HG03439 (cell line): Measurements from ENCODE around the gene RANBP10.
"Not testable (repeated sequence)": the region's sequence is repeated elsewhere in the genome, so short reads cannot be mapped to it uniquely, and the experiment has no call there.

Source experiments
- ATAC-seq: cut with Tn5 transposase; IDR thresholded peaks from one replicate; pipeline ENCODE4 v1.9.1; 2021; ENCODE audit warnings: mild to moderate bottlenecking, moderate library complexity; ENCODE audit not compliant: unreplicated experiment

RANBP10 gene

DNA sequence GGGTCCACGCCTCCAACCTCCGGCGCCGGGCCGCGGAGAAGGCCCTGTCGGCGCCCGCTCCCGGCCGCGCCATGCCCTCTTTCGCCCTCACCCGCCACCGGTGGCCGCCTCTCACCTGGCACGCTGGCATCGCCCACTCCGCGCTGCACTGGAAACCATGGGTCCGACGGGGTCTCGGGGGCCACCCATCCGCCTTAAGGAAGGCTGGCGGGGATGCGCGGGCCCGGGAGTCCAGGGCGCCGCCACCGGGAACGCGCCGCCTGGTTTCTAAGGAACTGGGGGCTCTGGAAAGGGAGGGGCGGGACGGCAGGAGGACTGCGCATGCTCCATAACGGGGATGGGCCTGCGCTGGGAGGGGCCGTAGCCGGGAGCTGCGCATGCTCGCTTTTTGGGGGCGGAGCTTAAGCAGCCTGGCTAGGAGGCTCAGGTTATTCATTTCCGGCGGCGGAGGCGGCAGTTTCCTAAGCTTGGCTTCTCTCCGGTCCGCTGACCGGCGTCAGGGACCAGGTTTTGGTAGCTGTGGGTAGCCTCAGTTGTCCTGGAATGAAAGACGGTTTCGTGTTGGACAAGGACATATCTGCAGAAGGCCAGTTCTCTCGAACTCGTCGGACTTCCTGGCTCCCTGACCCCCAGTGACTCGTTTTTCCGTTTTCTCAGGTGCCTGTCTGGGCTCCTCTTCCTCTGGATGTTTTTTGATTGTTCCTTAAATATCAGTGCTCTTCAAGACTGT is 87.1 kb downstream of the RANBP10 start, which contains the start of gene GFOD2:
Gene GFOD2 (minus strand): TSS at position 269 of the 730 bp plus-strand sequence. CDS start 33,601 bp downstream, outside the sequence.
- peak; percentile 83 for ATAC-seq

DNA sequence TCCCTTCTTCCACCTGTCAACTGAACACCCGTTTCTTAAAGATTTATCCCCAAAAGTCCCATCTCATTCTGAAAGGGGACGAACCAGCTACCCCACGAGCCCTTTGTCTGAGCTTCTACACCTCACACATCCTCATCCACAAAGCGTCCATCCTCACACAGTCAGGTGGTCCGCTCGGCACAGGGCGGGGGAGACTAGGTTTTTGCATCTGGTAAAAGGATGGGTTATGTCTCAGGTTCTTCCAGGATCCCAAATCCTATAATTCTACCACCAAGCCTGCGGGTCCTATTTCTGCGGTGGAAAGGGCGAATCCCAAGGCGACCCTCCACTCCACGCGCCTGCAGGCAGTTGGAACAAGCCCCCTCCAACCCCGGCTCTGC is 87.7 kb downstream of the RANBP10 start:
- peak; percentile 10 for ATAC-seq

DNA sequence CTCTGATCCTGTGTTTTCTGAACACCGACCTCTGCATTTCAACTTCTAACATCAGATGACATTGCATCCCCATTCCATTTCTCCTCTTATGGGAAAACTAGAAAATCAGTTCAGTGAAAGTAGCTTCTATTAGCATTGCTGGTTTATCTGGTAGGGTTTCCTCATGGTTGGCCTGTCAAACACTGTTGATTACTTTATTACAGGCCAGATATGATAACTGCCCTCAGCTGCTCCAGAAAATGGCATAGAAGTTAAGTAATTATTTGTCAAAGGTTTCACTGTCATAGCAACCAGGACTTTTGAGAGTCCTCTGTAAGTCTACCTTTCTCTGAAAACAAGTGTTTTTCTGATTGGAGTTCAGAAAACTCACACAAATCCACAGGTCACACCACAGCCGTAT is 90.3 kb downstream of the RANBP10 start:
- ATAC-seq: no peak

DNA sequence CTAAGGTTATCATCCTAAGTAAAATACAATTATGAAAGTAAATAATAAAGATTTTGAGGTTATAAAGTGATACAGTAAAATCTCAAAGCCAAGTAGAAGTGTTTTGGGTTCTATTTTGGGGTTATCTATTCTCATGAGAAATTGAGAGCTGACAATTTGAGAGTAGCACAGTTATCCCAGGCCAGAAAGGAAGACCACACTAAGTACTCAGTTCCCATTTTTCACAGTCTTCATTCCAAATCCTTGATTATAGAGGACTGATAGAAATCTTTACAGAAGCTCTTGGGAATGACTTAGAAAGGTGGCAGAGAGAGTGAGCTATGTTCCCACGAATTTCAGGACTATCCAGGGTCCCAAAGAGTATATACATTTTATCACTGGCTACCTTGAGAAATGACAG is 91.8 kb downstream of the RANBP10 start:
- ATAC-seq: no peak

DNA sequence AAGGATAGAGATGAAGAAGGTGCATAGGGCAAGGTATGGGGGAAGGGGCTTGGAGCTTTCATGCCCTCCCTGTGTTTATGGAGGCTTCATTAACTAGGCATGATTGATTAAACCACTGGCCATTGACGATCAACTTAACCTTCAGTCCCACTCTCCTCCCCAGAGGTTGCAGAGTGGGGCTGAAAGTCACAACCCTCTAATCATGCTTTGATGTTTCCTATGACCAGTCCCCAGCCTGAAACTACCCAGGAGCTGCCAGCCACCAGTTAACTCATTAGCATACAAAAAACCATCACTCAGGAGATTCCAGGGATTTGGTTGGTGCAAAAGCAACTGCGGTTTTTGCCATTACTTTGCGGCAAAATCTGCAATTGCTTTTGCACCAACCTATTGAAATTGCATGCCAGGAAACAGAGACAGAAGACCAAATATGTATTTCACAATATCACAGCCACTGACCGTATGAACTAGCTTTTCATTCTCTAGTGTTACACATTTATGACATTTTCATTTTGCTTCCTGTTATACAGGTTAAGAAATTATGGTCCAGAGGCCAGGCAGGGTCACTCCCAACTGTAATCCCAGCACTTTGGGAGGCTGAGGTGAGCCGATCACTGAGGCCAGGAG is 92.6 kb downstream of the RANBP10 start:
- ATAC-seq: no peak

DNA sequence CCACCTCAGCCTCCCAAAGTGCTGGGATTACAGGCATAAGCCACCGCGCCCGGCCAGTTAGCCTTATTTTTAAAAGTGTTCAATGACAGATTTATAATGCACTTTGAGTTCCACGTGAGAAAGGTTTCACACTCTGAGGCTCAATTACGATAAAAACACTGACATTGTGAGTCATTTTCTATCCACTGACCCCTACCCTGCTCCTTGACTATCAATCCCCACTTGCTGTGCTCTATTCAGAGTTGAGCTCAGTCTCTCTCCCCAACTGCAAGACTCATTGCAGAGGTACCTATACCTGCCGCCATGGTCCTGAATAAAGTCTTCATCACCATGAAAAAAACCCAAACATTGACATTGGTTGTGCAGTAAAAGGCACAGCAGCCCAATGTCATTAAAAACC is 95.8 kb downstream of the RANBP10 start:
- ATAC-seq: no peak

DNA sequence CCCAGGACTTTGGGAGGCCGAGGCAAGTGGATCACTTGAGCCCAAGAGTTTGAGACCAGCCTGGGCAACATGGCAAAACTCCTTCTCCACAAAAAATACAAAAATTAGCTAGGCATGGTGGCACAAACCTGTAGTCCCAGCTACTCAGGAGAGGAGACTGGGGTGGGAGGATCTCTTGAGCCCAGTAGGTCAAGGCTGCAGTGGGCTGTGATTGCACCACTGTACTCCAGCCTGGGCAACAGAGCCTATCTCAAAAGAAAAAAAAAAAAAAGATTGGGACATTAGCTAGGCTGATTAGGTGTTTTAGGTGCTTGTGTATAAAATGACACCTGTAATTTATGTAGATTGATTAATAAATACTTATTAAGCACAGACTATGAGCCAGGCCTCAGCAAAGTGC is 97.3 kb downstream of the RANBP10 start:
- ATAC-seq: no peak

DNA sequence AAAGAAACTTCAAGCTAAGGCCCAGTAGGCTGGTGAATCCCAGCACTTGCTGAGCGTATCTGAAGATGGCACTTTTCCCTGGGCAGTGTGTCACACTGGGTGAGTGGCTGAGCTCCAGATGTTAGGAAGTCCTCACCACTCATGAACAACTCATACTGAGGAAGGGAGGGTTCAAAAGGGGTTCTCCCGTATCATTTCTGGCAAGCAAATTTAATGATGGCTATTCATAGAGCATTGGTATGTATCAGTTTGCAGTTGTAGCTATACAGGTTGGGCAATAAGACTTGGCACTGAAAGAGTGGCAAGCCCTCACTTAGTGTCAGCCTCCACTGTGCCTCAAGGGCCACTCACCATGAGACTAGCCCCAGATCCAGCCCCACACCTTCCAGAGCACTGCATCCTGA is 98.0 kb downstream of the RANBP10 start:
- ATAC-seq: no peak

DNA sequence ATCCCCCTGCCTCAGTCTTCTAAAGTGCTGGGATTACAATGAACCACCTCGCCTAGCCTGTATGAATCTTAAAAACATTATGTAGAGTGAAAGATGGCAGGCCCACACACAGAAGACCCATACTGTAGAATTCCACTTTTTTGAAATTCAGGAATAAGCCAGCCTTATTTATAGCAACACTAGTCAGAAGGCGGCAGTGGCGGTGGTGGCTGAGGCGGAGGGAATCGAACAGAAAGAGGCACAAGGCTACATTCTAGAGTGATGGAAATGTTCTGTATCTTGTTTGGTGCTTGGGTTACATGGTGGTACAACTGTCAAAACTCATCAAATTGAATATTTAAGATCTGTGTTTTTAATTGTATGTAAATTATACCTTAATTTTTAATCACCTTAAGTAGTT is 98.6 kb downstream of the RANBP10 start:
- ATAC-seq: no peak

DNA sequence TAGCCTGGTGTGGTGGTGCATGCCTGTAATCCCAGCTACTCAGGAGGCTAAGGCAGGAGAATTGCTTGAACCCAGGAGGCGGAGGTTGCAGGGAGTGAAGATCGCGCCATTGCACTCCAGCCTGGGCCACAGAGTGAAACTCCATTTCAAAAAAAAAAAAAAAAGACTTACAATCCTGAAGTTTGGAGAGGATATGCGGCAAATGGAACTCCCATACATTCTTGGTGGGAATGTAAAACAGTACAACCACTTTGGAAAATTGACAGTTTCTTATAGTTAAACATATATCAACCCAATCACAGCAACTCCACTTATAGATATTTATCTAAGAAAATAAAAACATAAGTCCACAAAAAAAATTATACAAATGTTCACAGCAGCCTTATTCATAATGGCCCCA is 99.2 kb downstream of the RANBP10 start:
- no peak for ATAC-seq

DNA sequence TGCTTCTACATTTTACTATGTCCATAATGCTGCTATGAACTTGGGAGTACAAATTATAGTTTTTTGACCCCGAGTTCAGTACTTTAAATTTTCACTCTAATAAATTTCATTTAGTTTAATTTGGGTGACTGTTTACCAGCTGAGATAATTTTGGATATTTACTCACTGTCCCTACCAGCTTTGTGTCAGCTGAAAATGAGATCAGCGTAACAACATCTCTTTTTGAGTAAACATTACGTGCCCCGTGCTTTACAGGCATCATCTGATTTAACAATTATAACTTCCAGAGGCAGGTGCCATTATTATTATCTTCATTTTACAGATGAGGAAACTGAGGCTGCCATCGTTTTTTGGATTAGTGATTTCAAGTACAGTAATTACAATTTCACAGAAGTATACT is 102.2 kb downstream of the RANBP10 start:
- no peak for ATAC-seq

DNA sequence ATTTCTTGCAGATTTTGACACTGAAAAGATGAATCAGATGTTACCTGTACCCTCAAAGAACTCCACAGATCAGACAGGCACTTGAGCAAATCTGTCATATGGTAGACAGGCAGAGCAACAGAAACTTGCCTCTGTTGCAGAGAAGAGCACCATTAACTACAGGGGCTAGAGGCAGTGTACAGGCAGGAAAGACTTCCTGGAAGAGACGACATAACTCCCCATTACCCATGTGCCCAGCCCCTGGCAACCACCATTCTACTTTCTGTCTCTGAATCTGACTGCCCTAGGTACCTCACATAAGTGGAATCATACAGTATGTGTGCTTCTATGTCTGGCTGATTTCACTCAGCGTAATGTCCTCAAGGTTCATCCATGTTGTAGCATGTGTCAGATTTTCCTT is 102.7 kb downstream of the RANBP10 start:
- ATAC-seq: no peak

DNA sequence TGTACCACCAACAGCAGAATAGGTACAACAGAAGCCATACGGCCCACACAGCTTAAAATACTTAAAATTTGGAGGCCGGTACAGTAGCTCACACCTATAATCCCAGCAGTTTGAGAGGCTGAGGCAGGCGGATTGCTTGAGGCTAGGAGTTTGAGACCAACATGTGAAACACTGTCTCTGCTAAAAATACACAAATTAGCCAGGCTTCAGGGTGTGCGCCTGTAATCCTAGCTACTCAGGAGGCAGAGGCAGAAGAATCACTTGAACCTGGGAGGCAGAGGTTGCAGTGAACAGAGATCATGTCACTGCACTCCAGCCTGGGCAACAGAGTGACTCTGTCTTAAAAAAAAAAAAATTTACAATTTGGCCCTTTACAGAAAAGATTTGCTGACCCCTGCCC is 104.2 kb downstream of the RANBP10 start:
- no peak for ATAC-seq

DNA sequence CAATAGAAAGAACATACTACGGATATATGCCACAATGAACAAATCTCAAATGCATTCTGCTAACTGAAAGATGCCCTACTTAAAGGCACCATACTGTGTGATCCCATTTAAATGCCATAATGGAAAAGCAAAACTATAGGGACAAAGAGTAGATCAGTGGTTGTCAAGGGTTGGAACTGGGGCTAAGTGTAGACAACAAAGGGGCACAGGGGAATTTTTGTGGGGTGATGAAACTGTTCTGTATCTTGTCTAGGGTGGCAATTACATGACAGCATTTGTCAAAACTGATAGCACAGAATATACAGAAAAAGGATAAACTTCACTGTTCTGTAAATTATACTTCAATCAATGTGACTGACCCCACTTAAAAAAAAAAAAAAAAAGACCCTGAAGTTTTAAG is 104.9 kb downstream of the RANBP10 start:
- no peak for ATAC-seq

DNA sequence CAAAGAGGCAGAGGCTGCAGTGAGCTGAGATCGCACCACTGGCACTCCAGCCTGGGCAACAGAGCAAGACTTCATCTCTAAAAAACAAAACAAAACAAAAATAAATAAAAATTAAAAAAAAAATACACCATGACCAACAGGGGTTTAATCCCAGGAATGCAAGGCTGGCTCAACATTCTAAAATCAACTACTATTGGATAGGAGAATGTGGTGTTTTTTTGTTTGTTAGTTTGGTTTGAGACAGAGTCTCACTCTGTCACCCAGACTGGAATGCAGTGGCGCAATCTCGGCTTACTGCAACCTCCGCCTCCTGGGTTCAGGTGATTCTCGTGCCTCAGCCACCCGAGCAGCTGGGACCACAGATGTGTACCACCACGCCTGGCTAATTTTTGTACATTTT is 107.1 kb downstream of the RANBP10 start:
- no peak for ATAC-seq

DNA sequence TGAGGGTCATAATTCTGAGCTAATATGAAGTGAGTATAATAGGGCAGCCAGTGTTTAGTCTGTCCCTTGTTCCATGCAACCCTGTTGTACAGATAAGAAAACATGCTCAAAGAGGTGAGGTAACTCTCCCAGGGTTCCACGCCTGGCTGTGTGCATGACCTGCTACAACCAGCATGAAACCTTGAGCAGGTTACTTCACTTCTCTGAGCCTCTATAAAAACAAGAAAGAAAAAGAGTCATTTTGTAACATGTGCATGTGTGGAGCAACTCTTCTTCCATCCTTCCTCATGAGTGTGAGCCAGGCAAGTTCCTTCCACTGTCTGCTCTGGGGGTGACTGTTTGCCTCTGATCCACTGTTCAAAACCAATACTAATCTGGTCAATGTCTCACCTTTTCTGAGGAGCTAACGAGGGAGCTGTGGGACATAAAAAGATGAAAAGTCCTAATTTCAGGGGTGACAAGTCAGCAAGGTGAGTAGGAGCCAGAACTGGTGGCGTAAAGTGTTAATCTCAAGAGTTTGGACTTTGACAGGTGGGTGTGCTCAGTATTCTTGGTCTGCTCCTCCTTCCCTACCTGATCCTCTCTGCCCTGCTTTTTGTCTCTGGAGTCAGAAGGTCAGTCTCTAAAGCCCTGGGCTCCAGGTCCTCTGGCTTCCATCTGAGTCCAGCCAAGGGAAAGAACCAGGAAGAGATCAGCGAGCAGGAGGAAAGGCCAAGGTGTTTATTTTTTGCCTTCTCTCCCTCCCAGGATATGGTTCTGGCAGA is 108.8 kb downstream of the RANBP10 start:
- ATAC-seq: no peak

DNA sequence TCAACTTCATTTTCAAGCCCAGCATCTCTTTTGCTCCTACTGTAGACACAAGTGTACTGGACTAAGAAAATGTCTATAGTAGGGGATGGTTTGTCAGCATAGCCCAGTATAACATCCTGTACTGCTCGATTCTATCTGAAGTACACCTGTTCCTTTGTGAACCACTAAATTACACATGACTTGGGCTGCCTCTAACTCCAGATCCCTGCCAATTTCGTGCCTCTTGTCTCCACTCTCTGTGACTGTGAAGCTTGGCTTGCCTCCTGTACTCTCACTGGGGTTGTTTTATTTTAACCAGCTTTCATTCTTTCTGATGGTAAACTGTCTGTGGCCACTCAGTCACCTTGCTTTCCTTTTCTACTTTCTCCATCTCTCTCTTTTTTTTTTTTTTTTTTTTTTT is 111.7 kb downstream of the RANBP10 start:
- no peak for ATAC-seq

DNA sequence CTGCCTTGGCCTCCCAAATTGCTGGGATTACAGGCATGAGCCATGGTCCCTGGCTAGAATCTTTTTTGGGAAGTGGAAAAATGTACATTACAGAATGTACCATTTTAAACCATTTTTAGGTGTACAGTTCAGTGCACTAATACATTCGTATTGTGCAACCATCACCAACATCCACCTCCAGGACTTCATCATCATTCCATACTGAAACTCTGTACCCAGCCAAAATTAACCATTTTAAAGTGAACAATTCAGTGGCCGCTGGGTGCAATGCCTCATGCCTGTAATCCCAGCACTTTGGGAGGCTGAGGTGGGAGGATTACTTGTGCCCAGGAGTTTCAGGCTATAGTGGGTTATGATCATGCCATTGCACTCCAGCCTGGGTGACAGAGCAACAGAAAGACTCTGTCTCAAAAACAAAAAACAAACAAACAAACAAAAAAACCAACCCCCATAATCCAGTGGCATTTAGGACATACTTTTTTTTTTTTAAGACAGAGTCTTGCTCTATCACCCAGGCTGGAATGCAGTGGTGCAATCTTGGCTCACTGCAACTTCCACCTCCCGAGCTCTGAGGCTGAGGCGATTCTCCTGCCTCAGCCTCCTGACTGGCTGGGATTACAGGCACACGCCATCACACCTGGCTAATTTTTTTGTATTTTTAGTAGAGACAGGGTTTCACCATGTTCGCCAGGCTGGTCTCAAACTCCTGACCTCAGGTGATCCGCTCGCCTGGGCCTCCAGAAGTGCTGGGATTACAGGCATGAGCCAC is 112.7 kb downstream of the RANBP10 start:
- ATAC-seq: not testable (repeated sequence)

DNA sequence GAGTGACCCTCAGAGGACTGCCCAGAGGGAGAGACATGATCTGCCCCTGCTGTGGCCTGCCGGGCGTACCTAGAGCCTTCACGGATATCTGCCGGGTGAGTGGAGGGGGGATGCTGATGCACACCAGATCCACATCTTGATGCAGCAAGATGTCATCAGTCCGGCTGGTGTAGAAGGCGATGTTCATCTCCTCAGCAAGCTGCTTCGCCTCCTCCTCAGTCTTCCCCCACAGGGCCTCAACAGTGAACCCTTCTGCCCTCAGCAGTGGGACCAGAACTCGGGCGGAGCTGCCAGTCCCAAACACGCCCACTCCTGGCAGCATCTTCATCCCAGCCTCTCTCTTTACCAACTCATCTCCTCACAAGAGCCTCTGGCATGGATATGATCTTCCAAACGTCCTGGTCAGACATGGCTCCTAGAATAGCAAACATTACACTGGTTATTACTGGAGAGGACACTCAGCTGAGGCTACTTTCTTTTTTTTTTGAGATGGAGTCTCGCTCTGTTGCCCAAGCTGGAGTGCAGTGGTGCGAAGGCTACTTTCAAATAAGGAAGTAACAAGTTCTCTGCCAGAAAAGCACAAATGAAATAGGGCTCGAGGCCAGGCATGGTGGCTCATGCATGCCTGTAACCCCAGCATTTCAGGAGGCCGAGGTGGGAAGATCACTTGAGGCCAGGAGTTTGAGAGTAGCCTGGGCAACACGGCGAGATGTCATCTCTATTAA is 120.8 kb downstream of the RANBP10 start:
- no peak for ATAC-seq

DNA sequence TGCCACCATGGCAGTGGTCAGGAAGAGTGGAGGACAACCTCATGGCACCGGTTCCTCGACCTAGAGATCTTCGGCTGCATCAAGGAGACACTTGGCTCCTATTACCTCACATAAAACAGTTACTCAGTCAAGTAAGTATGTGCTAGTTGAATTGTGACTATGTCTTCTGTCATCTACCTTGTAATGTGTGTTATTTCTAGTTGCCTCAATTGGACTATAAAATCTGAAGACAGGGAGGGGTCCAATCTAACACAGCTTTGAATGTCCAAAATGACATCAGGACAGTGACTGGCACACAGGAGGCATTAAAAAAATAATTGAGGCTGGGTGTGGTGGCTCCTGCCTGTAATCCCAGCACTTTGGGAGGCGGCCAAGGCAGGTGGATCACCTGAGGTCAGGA is 122.6 kb downstream of the RANBP10 start:
- no peak for ATAC-seq
